Spleen (tissue), 11 donors: ENCODE results near the gene SMAD2. TPM values are rescaled to one million over a fixed set of nuclear protein-coding genes. Genes with fewer than 3 reads are reported as not detected.

Experiments used
- DNase-seq: peaks from one replicate; pipeline ENCODE4 v3.0.0-alpha.2; 2020
- H3K27ac ChIP-seq, 8 donors: fragments of 200-600 bp; sonication (generic) in 7 of 8; 1 replicate in 4 of 8; 2 replicates in 4 of 8; pipeline versions ENCODE4 v1.5.0 to v1.8.0; 2016 to 2021; ENCODE audit warnings: inconsistent platforms in 4 of 8, mild to moderate bottlenecking in 4 of 8, moderate library complexity in 1 of 8
- H3K27me3 ChIP-seq, 7 donors: fragments of 200-600 bp; sonication (generic) in 6 of 7; replicated peaks in 1 of 7; 1 replicate in 4 of 7; 2 replicates in 3 of 7; pipeline versions ENCODE4 v1.5.0 to v1.8.0; 2016 to 2021; ENCODE audit warnings: inconsistent platforms in 3 of 7, mild to moderate bottlenecking in 1 of 7
- H3K36me3 ChIP-seq, 6 donors: fragments of 200-600 bp; sonication (generic) in 5 of 6; 1 replicate in 4 of 6; 2 replicates in 2 of 6; pipeline versions ENCODE4 v1.5.0 to v1.8.0; 2016 to 2021; ENCODE audit warnings: inconsistent platforms in 2 of 6
- H3K4me1 ChIP-seq, 6 donors: fragments of 200-600 bp; sonication (generic) in 5 of 6; 1 replicate in 3 of 6; 2 replicates in 3 of 6; pipeline versions ENCODE4 v1.5.0 to v1.8.0; 2016 to 2021; ENCODE audit warnings: inconsistent platforms in 3 of 6
- H3K4me3 ChIP-seq, 8 donors: fragments of 200-600 bp; sonication (generic) in 7 of 8; 1 replicate in 4 of 8; 2 replicates in 4 of 8; pipeline versions ENCODE4 v1.5.0 to v1.8.0; 2016 to 2021; ENCODE audit warnings: inconsistent platforms in 4 of 8, mild to moderate bottlenecking in 4 of 8, moderate library complexity in 2 of 8
- H3K9me3 ChIP-seq, 8 donors: fragments of 200-600 bp; sonication (generic) in 7 of 8; 1 replicate in 4 of 8; 2 replicates in 4 of 8; pipeline versions ENCODE4 v1.5.0 to v1.8.0; 2016 to 2021; ENCODE audit warnings: inconsistent platforms in 4 of 8
- POLR2A ChIP-seq, 3 donors: fragments of 450-650 bp; IDR thresholded peaks; one replicate each; pipeline ENCODE4 v1.5.1; 2017; ENCODE audit warnings: antibody characterized with exemption in 3 of 3, mild to moderate bottlenecking in 1 of 3
- POLR2AphosphoS5 ChIP-seq, 3 donors: sonication (generic); formaldehyde crosslinking; IDR thresholded peaks; one replicate each; pipeline ENCODE4 v1.5.1; 2017; ENCODE audit warnings: antibody characterized with exemption in 3 of 3
- WGBS, 5 donors: extraction: QIAGEN DNeasy Blood & Tissue Kit in 3 of 5; methylation state at CpG; one replicate each; pipeline versions ENCODE4 v1.1.5 to v1.1.7; 2013 to 2018; 5-methylcytosine and 5-hydroxymethylcytosine counted together
- intact Hi-C: fragments of 100-400 bp; cut with DNase I; formaldehyde crosslinking; loops from one replicate; pipeline ENCODE4 v1.15.0; 2023; ENCODE audit warnings: low total_unique reads
- polyA plus RNA-seq, 3 donors: library from polyadenylated mRNA; stranded (reverse); fragments of 200-250 nt; gene quantifications; one replicate each; pipeline ENCODE4 v1.2.1, GENCODE V29; 2013
- total RNA-seq, 7 donors: library from RNA; depleted of rRNA in 3 of 7; stranded (reverse); fragments of >200 nt in 3 of 7; fragmentation: NEBNext Ultra II Directional in 4 of 7; extraction: Animal tissue kit (Norgen Biotek cat#: 25700) in 4 of 7; gene quantifications; one replicate each; pipeline versions ENCODE4 v1.1.0 to v1.2.1, GENCODE V29; 2016 to 2021
- TF ChIP-seq, protein P1 (sequence below), 11 experiments: fragments of 200-600 bp in 7 of 11; fragments of 450-650 bp in 4 of 11; sonication (generic) in 4 of 11; IDR thresholded peaks in 8 of 11; conservative IDR thresholded peaks in 3 of 11; 1 replicate in 7 of 11; 2 replicates in 4 of 11; pipeline versions ENCODE4 v1.4.0 to v1.8.0; 2016 to 2021; ENCODE audit warnings: antibody characterized with exemption in 11 of 11, inconsistent platforms in 4 of 11, mild to moderate bottlenecking in 1 of 11
- donor health status: healthy with polysubstance abuse.
- donor health status: DM: no; HTN: no; CAD: no; lungs with moderate emphysema.
- donor health status: DM: no; HTN: no; CAD: no.
- donor health status: Bipolar disorder and iron deficiency.
- donor health status: healthy.
- donor health status: DM: no; HTN: no; CAD: no.
- donor health status: DM: yes; HTN: yes; CAD: no.

The SMAD2 gene
- total and polyA plus RNA-seq, 10 donors, result 13.2 to 162 (median 94.0) TPM

DNA sequence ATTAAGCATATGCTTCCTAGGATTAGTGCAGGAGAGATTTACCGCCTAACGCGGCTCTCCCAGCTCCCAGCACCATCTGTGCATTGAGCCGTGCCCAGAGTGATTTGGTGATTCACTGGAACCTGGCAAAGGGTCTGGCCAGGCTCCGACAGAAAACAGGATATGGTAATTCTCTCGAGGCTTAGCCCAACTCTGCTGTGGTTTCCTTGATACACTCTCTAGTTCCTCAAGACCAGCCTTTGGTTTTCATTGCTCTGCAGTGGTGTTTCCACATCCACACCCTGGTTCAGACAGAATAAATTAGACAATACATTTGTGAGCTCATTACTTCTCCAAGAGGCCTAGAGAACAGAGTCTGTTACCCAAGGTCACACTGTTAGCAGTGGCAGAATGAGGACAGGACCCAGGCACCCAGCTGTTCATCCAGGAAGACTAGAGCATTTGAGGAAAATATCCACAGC lies 23.0 kb upstream of the SMAD2 start:
- intact Hi-C loops, result no loop called here
- WGBS, 5 donors, result 19 to 30% (median 24%) methylated on average over 6 of the region's 6 CpGs
- Histone ChIP-seq H3K36me3 (no peaks in the 10 kb centered on the region), H3K4me1 (peaks cover 0 to 26% (median 16%) of the 10 kb centered on the region in 6 donors), H3K9me3 (no peaks in the 10 kb centered on the region), H3K27me3 (peaks cover 0 to 19% (median 0%) of the 10 kb centered on the region in 7 donors), H3K4me3 (peak overlapping the region in 1 of 8 donors; percentile 9), H3K27ac (peak overlapping the region in 3 of 8 donors; percentile 5 to 43 (median 21))
- DNase-seq, result no peak
- peak in 1 of 3 donors; percentile 17 for TF ChIP-seq POLR2AphosphoS5 (IDR thresholded peaks at IDR 0.05)
- TF ChIP-seq POLR2A (IDR thresholded peaks at IDR 0.05), result no peak
- TF ChIP-seq, protein P1, sequence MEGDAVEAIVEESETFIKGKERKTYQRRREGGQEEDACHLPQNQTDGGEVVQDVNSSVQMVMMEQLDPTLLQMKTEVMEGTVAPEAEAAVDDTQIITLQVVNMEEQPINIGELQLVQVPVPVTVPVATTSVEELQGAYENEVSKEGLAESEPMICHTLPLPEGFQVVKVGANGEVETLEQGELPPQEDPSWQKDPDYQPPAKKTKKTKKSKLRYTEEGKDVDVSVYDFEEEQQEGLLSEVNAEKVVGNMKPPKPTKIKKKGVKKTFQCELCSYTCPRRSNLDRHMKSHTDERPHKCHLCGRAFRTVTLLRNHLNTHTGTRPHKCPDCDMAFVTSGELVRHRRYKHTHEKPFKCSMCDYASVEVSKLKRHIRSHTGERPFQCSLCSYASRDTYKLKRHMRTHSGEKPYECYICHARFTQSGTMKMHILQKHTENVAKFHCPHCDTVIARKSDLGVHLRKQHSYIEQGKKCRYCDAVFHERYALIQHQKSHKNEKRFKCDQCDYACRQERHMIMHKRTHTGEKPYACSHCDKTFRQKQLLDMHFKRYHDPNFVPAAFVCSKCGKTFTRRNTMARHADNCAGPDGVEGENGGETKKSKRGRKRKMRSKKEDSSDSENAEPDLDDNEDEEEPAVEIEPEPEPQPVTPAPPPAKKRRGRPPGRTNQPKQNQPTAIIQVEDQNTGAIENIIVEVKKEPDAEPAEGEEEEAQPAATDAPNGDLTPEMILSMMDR (IDR thresholded peaks at IDR 0.05 in 8 of 11, conservative IDR thresholded peaks at IDR 0.05 in 3 of 11), result no peak

DNA sequence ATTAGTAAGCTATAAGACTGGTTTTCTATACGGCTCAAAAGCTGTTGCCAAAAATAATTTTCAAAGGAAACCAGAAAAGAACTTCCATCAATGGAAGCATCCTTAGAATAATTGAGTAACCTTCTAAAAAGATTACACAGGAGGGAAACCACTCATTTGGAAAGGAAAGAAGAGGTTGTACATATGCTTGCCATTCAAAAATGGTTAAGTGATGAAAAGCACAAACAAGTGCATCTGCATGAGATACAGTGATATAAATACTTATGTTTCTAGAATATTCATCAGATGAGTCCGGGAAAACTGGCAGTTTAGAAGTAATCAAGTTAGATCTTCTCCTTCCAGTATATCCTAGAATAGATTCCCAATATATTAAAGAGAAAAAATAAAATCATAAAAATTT lies 20.1 kb upstream of the SMAD2 start:
- Histone ChIP-seq H3K27ac (no peak overlapping the region), H3K4me1 (peaks cover 0 to 26% (median 16%) of the 10 kb centered on the region in 6 donors), H3K4me3 (no peak overlapping the region), H3K9me3 (no peaks in the 10 kb centered on the region), H3K36me3 (no peaks in the 10 kb centered on the region), H3K27me3 (no peaks in the 10 kb centered on the region)
- 62 to 82% (median 67%) methylated on average over 2 of the region's 2 CpGs for WGBS, 5 donors
- DNase-seq, result no peak
- TF ChIP-seq POLR2AphosphoS5 (IDR thresholded peaks at IDR 0.05) (no peak), POLR2A (IDR thresholded peaks at IDR 0.05) (no peak)
- TF ChIP-seq, protein P1 (IDR thresholded peaks at IDR 0.05 in 8 of 11, conservative IDR thresholded peaks at IDR 0.05 in 3 of 11), result no peak
- intact Hi-C loops, result no loop called here

DNA sequence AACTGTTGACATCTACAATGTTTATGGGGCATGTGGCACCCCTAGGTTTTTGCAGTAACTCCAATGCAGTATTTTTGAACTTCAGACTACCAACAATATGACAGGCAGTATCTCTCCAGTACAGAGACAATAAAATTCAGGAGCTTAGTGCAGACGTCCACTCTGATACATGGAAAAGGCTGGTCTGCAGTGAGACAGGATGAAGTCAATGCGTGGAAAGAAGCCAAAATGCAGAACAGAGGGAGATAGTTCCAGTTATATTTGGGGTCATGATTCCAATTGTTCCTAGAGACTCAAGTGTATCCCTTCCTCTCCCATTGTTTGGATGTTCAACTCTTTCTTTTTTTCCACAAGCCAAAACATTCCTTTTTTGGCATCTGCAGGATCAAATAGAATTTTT lies 18.7 kb upstream of the SMAD2 start:
- DNase-seq, result no peak
- intact Hi-C loops, result no loop called here

DNA sequence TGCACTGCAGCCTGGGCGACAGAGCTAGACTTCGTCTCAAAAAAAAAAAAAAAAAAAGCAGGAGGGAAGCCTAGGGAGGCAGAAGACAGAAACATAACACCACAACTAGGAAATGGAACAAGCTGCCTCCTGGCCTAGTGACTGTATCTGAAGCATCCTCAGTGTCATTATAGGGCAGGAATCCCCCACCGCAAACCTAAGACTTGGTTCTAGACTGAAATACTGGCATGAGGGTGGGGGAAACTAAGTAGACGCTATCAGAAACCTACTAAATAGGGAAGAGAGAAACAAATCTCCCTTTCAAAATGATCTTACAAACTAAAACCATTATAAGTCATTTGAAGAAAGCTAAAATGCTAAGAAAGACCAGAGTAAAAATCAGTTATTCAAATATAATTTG lies 16.4 kb upstream of the SMAD2 start:
- Histone ChIP-seq H3K27ac (no peak overlapping the region), H3K36me3 (no peaks in the 10 kb centered on the region), H3K4me1 (peaks cover 0 to under 1% (median 0%) of the 10 kb centered on the region in 6 donors), H3K4me3 (no peak overlapping the region), H3K9me3 (no peaks in the 10 kb centered on the region), H3K27me3 (no peaks in the 10 kb centered on the region)
- TF ChIP-seq POLR2A (IDR thresholded peaks at IDR 0.05) (no peak), POLR2AphosphoS5 (IDR thresholded peaks at IDR 0.05) (no peak)
- TF ChIP-seq, protein P1 (IDR thresholded peaks at IDR 0.05 in 8 of 11, conservative IDR thresholded peaks at IDR 0.05 in 3 of 11), result no peak
- DNase-seq, result no peak
- intact Hi-C loops, result no loop called here
- 81 to 93% (median 90%) methylated on average over 4 of the region's 4 CpGs for WGBS, 5 donors

More for the DNA sequence above, 18.7 kb upstream of the SMAD2 start:
- Histone ChIP-seq H3K27ac (no peak overlapping the region), H3K9me3 (no peaks in the 10 kb centered on the region), H3K4me1 (peaks cover 0 to 23% (median 15%) of the 10 kb centered on the region in 6 donors), H3K36me3 (no peaks in the 10 kb centered on the region), H3K4me3 (no peak overlapping the region), H3K27me3 (no peaks in the 10 kb centered on the region)
- TF ChIP-seq POLR2AphosphoS5 (IDR thresholded peaks at IDR 0.05) (no peak), POLR2A (IDR thresholded peaks at IDR 0.05) (no peak)
- TF ChIP-seq, protein P1 (IDR thresholded peaks at IDR 0.05 in 8 of 11, conservative IDR thresholded peaks at IDR 0.05 in 3 of 11), result no peak
- 58 to 73% (median 72%) methylated on average over 2 of the region's 2 CpGs for WGBS, 5 donors
